NCI-H82 (cell line): ENCODE results near the gene ADK.
A peak's percentile ranks its signal among the peaks of the same experiment; 100 is the strongest.

Source experiments
- DNase-seq: peaks from one replicate; lab custom pipeline; 2025; lab: John Stamatoyannopoulos, UW

ADK gene

DNA sequence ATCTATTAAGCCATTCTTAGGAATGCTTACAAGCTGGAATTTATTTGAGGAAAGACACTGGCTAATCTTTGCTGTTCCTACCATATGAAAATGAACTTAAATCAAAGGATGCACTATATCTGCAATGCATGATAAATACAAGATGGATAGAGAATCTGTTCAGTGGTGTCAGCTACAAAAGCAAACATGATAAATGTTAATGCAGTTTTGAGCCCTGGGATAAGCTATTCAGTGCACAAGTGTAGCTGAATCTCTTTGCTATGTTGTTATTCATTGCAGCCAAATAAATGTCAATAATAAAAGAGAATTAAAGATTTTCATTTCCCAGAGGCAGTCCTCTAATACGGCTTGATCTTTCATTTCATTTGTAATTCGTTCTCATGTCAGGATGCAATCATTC lies 451.6 kb downstream of the ADK start:
- no peak for DNase-seq

DNA sequence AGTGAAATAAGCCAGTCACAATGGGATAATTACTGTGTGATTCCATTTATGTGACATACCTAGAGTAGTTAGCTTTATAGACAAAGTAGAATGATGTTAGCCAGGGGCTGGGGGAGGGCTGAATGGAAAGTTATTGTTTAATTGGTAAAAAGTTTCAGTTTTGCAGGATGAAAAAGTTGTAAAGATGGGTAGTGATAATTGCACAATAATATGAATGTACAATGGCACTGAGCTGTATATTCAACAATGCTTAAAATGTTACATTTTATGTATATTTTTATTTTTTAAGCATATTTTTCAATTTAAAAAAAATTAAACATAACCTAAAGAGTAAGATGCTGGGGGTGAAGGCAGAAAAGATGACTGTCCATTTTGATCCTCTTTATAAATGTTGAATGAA lies 459.3 kb downstream of the ADK start:
- DNase-seq = no peak

GRCh38 chr10:74612195-74612594 lies 461.2 kb downstream of the ADK start:
- DNase-seq = no peak

DNA sequence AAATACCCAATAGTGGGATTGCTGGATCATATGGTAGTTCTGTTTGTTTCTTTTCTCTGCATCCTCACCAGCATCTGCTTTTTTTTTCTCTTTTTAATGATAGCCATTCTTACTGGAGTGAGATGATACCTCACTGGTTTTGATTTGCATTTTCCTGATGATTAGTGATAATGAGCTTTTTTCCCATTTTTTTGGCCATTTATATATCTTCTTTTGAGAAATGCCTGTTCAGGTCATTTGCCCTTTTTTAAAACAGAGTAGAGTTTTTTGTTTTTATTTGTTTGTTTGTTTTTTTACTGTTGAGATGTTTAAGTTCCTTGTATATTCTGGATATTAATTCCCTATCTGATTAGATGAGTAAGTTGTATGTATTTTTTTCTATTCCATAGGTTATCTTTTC lies 469.6 kb downstream of the ADK start:
- DNase-seq = no peak

DNA sequence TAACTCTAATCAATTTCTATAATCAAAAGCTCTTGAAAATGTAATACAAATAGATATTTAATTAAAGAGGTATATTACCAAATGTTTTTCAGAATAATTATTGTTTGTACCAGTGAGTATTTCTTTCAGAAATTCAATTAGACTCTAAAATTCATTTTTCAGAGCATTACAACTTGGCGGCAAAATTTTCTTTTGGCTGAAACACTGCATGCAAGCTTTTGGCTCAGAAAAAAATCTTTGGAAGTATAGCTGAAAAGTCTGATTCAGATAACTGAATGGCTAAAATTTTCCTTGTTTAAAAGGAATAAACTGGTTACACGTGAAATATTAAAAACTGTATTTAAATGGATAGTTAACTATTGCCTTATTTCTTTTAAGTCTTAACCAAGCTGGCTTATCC lies 472.8 kb downstream of the ADK start:
- DNase-seq = no peak

DNA sequence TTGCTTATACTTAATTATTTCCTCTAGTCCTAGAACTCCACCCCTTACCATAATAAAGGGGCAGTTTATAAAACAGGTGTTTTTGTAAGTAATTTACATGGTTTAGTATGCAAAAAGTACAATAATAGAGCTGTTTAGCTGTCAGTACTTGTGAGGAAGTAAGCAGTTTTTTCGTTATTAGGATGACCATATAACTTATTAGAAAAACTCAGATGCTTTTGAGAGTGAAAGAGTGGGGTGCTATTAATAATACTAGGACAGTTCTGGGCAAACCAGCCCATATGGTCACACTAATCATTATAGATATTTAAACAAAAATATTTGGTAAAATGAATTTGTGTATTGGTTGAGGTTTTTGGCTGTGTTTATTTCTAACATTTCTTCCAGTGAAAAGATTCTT lies 473.5 kb downstream of the ADK start:
- no peak for DNase-seq

GRCh38 chr10:74628136-74628535 lies 477.1 kb downstream of the ADK start:
- DNase-seq = peak; percentile 89

- no peak for DNase-seq
Observed at GRCh38 chr10:74634995-74635536, 484.0 kb downstream of the ADK start.

GRCh38 chr10:74635655-74636054 lies 484.6 kb downstream of the ADK start:
- no peak for DNase-seq

GRCh38 chr10:74637685-74638084 lies 486.7 kb downstream of the ADK start:
- DNase-seq = no peak

- DNase-seq = peak; percentile 80
Observed at GRCh38 chr10:74640134-74640921, 489.3 kb downstream of the ADK start.

DNA sequence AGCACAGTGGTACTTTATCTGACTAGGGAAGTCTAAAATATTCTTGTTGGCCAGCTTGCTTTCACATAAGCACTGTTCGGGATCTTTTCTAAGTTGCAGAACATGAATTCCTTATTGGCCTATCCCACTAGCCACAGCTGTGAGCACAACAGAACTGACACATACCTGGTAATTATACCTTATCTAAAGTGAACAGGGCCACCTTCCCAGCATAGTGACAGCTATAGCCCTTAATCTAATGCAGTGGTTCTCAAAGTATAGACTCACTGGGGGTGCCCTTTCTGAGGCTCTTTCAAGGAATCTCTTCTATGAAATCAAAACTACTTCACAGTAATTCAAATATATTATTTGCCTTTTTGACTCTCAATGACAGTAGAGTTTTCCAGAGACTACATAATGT lies 490.6 kb downstream of the ADK start:
- DNase-seq = no peak

DNA sequence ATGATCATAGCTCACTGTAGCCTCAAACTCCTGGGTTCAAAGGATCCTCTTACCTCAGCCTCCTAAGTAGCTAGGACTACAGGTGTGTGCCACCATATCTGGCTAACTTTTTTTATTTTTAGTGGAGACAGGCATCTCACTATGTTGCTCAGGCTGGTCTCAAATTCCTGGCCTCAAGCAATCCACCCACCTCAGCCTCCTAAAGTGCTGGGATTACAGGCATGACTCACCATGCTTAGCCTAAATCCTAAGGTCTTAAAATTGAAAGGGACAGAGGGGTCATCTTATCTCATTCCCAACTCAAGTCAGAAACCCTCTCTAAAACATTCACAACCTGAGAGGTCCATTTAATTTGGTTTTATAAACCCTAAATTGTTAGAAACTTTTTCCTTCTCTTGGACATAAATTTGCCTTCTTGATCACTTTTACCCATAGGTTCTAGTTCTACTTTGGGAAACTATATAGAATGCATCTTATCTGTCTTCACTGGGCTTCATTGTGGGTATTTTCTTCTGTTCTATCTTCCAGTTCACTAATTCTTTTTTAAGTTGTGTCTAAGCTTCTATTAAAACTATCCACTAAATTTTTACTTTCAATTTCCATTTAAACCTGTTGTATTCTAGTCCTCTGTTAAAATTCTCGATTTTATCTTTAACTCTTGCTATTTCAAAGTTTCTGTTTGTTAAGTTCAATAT lies 492.0 kb downstream of the ADK start:
- DNase-seq = peak; percentile 24

GRCh38 chr10:74643596-74643975 lies 492.6 kb downstream of the ADK start:
- DNase-seq = peak; percentile 87

- DNase-seq = no peak
Observed at GRCh38 chr10:74644738-74645137, 493.7 kb downstream of the ADK start.

- DNase-seq = no peak
Observed at GRCh38 chr10:74645692-74646091, 494.7 kb downstream of the ADK start.

DNA sequence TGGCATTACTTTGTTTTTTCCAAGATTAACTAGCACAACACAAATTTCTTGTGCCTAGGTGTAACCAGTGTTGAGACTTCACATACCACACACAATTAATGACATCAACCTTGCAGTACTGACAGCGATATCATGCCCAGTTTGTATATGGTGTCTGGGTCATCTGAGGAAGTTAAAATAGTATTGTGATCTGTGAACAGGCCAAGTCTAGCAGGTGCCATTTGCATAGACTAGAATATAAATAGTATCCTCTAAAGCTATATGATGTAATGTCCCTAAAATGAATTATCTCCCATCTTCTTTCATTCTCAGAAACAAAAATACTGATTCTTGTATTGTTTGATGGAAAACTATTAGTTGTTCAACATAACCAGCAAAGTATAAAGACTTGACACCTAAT lies 499.6 kb downstream of the ADK start:
- no peak for DNase-seq

GRCh38 chr10:74651565-74651964 lies 500.5 kb downstream of the ADK start:
- DNase-seq = no peak

- no peak for DNase-seq
Observed at GRCh38 chr10:74652664-74653063, 501.6 kb downstream of the ADK start.

DNA sequence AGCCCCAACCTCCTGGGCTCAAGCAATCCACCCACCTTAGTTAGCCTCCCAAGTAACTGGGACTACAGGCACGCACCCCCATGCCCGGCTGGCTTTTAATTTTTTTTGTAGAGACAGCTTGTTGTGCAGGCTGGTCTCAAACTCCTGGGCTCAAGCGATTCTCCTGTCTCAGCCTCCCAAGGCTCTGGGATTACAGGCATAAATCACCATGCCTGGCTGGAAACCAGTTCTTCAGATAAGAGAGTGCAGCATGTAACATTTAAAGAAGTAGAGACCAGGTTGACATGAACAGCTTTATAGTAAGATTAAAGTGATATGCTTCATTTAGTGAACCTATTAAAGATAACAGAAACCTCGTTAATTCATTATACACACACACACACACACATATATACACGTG lies 507.5 kb downstream of the ADK start:
- no peak for DNase-seq

GRCh38 chr10:74662635-74663034 lies 511.6 kb downstream of the ADK start:
- DNase-seq = no peak

DNA sequence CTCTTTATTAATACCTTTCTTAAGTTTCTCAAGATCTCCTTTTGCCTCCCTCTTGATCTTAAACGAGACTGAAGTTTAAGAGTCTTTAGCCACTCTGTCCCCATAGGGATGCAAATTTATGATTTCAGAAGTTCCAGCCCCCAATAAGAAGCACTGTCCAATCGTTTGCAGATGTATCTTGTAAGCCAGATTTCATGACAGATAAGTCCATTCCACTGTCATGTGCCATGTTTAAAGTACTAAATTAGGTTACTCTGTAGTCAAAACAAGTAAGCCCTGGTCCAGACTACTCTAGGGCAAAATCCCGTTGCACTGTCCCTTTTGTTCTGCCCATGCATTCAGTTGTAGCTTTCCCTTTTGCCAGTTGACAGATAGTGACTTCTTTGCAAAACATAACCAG lies 518.2 kb downstream of the ADK start:
- no peak for DNase-seq

GRCh38 chr10:74671716-74672115 lies 520.7 kb downstream of the ADK start:
- DNase-seq = no peak
